H9 (cell line): ENCODE results near the gene SIRT7. TPM values are rescaled to one million over a fixed set of nuclear protein-coding genes. Genes with fewer than 3 reads are reported as not detected.

Experiments
- DNase-seq: peaks from one replicate; pipeline ENCODE4 v3.0.0-alpha.2; 2017
- H2AFZ ChIP-seq: one replicate; pipeline ENCODE4 v1.6.1; 2013; ENCODE audit warnings: mild to moderate bottlenecking, low read length, control low read depth, moderate library complexity
- H2AK5ac ChIP-seq: 2 replicates; pipeline ENCODE4 v1.6.1; 2013; ENCODE audit warnings: low read length, control low read depth, mixed read lengths; ENCODE audit not compliant: insufficient read length
- H2BK120ac ChIP-seq: one replicate; pipeline ENCODE4 v1.6.1; 2013; ENCODE audit warnings: low read depth, mild to moderate bottlenecking, low read length, control low read depth, inconsistent platforms; ENCODE audit not compliant: poor library complexity, severe bottlenecking
- H2BK12ac ChIP-seq: 2 replicates; pipeline ENCODE4 v1.6.1; 2013; ENCODE audit warnings: low read length, control low read depth, mixed read lengths, low read depth; ENCODE audit not compliant: insufficient read length
- H2BK15ac ChIP-seq: 2 replicates; pipeline ENCODE4 v1.6.1; 2013; ENCODE audit warnings: low read depth, low read length, control low read depth
- H2BK20ac ChIP-seq: one replicate; pipeline ENCODE4 v1.6.1; 2013; ENCODE audit warnings: low read depth, mild to moderate bottlenecking, low read length, control low read depth, inconsistent platforms; ENCODE audit not compliant: poor library complexity, severe bottlenecking
- H2BK5ac ChIP-seq: 2 replicates; pipeline ENCODE4 v1.6.1; 2013; ENCODE audit warnings: low read length, control low read depth, mixed read lengths; ENCODE audit not compliant: insufficient read length
- H3K14ac ChIP-seq: 2 replicates; pipeline ENCODE4 v1.6.1; 2013; ENCODE audit warnings: low read length, control low read depth; ENCODE audit not compliant: insufficient read depth
- H3K18ac ChIP-seq: 2 replicates; pipeline ENCODE4 v1.6.1; 2013; ENCODE audit warnings: low read depth, mild to moderate bottlenecking, mixed read lengths, low read length, control low read depth; ENCODE audit not compliant: insufficient read length
- H3K23ac ChIP-seq: 2 replicates; pipeline ENCODE4 v1.6.1; 2013; ENCODE audit warnings: low read length, control low read depth, mixed read lengths, low read depth; ENCODE audit not compliant: insufficient read length
- H3K23me2 ChIP-seq: 2 replicates; pipeline ENCODE4 v1.6.1; 2013; ENCODE audit warnings: low read depth, mild to moderate bottlenecking, mixed read lengths, low read length, control low read depth; ENCODE audit not compliant: insufficient read length, poor library complexity, severe bottlenecking
- H3K27ac ChIP-seq: 2 replicates; pipeline ENCODE4 v1.5.1; 2013; ENCODE audit warnings: low read length, control low read depth, mixed read lengths, low read depth; ENCODE audit not compliant: insufficient read length
- H3K27me3 ChIP-seq: 2 replicates; pipeline ENCODE4 v1.6.1; 2013; ENCODE audit warnings: low read length, control low read depth, inconsistent platforms; ENCODE audit not compliant: insufficient read depth
- H3K4ac ChIP-seq: 2 replicates; pipeline ENCODE4 v1.6.1; 2013; ENCODE audit warnings: low read depth, mild to moderate bottlenecking, control low read depth, inconsistent platforms, low read length, moderate library complexity
- H3K4me1 ChIP-seq: 2 replicates; pipeline ENCODE4 v1.6.1; 2013; ENCODE audit warnings: low read length, control low read depth, inconsistent platforms; ENCODE audit not compliant: insufficient read depth
- H3K4me2 ChIP-seq: 2 replicates; pipeline ENCODE4 v1.6.1; 2013; ENCODE audit warnings: low read length, control low read depth, mixed read lengths; ENCODE audit not compliant: insufficient read length, insufficient read depth
- H3K56ac ChIP-seq: 2 replicates; pipeline ENCODE4 v1.6.1; 2013; ENCODE audit warnings: low read depth, mild to moderate bottlenecking, mixed read lengths, low read length, control low read depth; ENCODE audit not compliant: insufficient read length
- H3K79me1 ChIP-seq: 2 replicates; pipeline ENCODE4 v1.6.1; 2013; ENCODE audit warnings: low read depth, mild to moderate bottlenecking, moderate library complexity, low read length, control low read depth, inconsistent platforms; ENCODE audit not compliant: insufficient read depth, poor library complexity, severe bottlenecking
- H3K79me2 ChIP-seq: 2 replicates; pipeline ENCODE4 v1.6.1; 2013; ENCODE audit warnings: low read length, control low read depth, inconsistent platforms; ENCODE audit not compliant: insufficient read depth
- H3K9ac ChIP-seq: 2 replicates; pipeline ENCODE4 v1.6.1; 2013; ENCODE audit warnings: low read length, control low read depth, mixed read lengths; ENCODE audit not compliant: insufficient read length; ENCODE audit errors: extremely low read depth
- H3K9me3 ChIP-seq: one replicate; pipeline ENCODE4 v1.6.1; 2013; ENCODE audit warnings: low read depth, low read length, inconsistent platforms; ENCODE audit not compliant: control insufficient read depth
- H3T11ph ChIP-seq: one replicate; pipeline ENCODE4 v1.6.1; 2013; ENCODE audit warnings: mild to moderate bottlenecking, low read length, control low read depth, inconsistent platforms
- H4K20me1 ChIP-seq: one replicate; pipeline ENCODE4 v1.6.1; 2013; ENCODE audit not compliant: control insufficient read depth, insufficient read length, insufficient read depth
- H4K5ac ChIP-seq: 2 replicates; pipeline ENCODE4 v1.6.1; 2013; ENCODE audit warnings: low read depth, mild to moderate bottlenecking, mixed read lengths, low read length, control low read depth; ENCODE audit not compliant: insufficient read length
- H4K8ac ChIP-seq: replicated peaks from 2 replicates; pipeline ENCODE4 v1.6.1; 2013; ENCODE audit warnings: low read length, control low read depth, mixed read lengths, low read depth; ENCODE audit not compliant: insufficient read length
- H4K91ac ChIP-seq: 2 replicates; pipeline ENCODE4 v1.6.1; 2013; ENCODE audit warnings: low read depth, mild to moderate bottlenecking, moderate library complexity, mixed read lengths, low read length, control low read depth; ENCODE audit not compliant: insufficient read length
- H3K27ac Mint-ChIP-seq, 3 experiments: 2 replicates in 2 of 3; 3 replicates in 1 of 3; pipeline ENCODE4 v1.8.0; 2020 to 2021; ENCODE audit warnings: mixed read lengths in 3 of 3, mild to moderate bottlenecking in 1 of 3, moderate library complexity in 1 of 3
- H3K27me3 Mint-ChIP-seq: 2 replicates; pipeline ENCODE4 v1.8.0; 2021; ENCODE audit warnings: low read depth, mild to moderate bottlenecking, moderate library complexity, mixed read lengths
- H3K36me3 Mint-ChIP-seq, 3 experiments: 2 replicates in 2 of 3; 3 replicates in 1 of 3; pipeline ENCODE4 v1.8.0; 2020 to 2021; ENCODE audit warnings: low read depth in 3 of 3, mixed read lengths in 3 of 3; ENCODE audit not compliant: insufficient read depth in 1 of 3
- H3K4me1 Mint-ChIP-seq, 2 experiments: 2 replicates each; pipeline ENCODE4 v1.8.0; 2020; ENCODE audit warnings: mixed read lengths in 2 of 2
- H3K4me3 Mint-ChIP-seq, 2 experiments: 2 replicates in 1 of 2; 3 replicates in 1 of 2; pipeline ENCODE4 v1.8.0; 2020 to 2021; ENCODE audit warnings: mild to moderate bottlenecking in 2 of 2, mixed read lengths in 2 of 2, moderate library complexity in 1 of 2
- H3K9me3 Mint-ChIP-seq, 2 experiments: 2 replicates in 1 of 2; 3 replicates in 1 of 2; pipeline ENCODE4 v1.8.0; 2020; ENCODE audit warnings: mild to moderate bottlenecking in 2 of 2, mixed read lengths in 2 of 2, moderate library complexity in 1 of 2
- WGBS: extraction: QIAGEN DNeasy Blood & Tissue Kit; methylation state at CpG from one replicate; pipeline ENCODE4 v1.1.7; 2013; ENCODE audit warnings: missing lambda C conversion rate, low lambda C conversion rate, mixed read lengths; ENCODE audit not compliant: insufficient read length; ENCODE audit errors: extremely low coverage; 5-methylcytosine and 5-hydroxymethylcytosine counted together
- total RNA-seq: library from RNA; stranded (reverse); gene quantifications from 2 replicates; pipeline ENCODE4 v1.2.1, GENCODE V29; 2021
- TF ChIP-seq, protein P1 (sequence below): fragments of 200-600 bp; sonication (generic); conservative IDR thresholded peaks from 3 replicates; pipeline ENCODE4 v1.8.0; 2021; ENCODE audit warnings: antibody characterized with exemption, mild to moderate bottlenecking

SIRT7 gene
- total RNA-seq, 1 experiment from 2014 or later = 29.7 TPM

DNA sequence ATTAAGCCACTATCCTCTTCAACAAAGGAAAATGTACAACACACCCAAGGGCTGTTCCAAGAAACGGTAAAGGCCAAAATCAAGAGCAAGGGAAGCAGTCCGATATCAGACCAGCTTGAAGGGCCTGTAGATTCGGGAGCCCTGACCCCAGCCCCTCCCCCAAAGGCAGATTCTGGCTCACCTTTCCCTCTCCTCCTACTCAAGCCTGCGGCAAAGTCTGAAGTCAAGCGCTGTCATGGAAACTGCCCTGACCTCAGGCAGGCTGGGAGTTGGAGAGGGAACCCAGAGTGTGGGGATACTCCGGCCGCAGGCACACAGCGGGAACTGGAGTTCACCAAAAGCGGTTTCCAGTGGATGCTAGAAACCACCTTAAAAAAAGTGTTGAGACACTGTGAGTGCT lies 28.4 kb downstream of the SIRT7 start:
- no peak overlapping the region for H2AFZ ChIP-seq
- H3K23ac ChIP-seq = no peak overlapping the region
- Mint-ChIP-seq H3K36me3 (peaks cover 45 to 69% (median 58%) of the 10 kb centered on the region in 3 experiments), H3K27ac (peak overlapping the region in 1 of 3 experiments; percentile 95; a peak in 2 of 7 replicates), H3K4me1 (peaks cover 3 to 16% of the 10 kb centered on the region in 2 experiments; a peak in 3 of 4 replicates), H3K4me3 (peak overlapping the region; percentile 89 to 92), H3K9me3 (no peaks in the 10 kb centered on the region), H3K27me3 (0 out of 2 replicates have a peak, but pooled peaks cover 1% of the 10 kb centered on the region)
- H3K4me1 ChIP-seq = no peaks in the 10 kb centered on the region
- peaks cover 24% of the 10 kb centered on the region for H3K79me1 ChIP-seq
- no peak overlapping the region for H4K8ac ChIP-seq
- peaks cover 7% of the 10 kb centered on the region for H3K23me2 ChIP-seq
- no peaks in the 10 kb centered on the region for H4K20me1 ChIP-seq
- no peak overlapping the region for H2BK15ac ChIP-seq
- no peak overlapping the region for H3K4me2 ChIP-seq
- H3K18ac ChIP-seq = no peak overlapping the region
- H3T11ph ChIP-seq = no peak overlapping the region
- H2AK5ac ChIP-seq = no peak overlapping the region
- no peaks in the 10 kb centered on the region for H3K9me3 ChIP-seq
- H4K91ac ChIP-seq = no peak overlapping the region
- no peak overlapping the region for H3K9ac ChIP-seq
- H2BK20ac ChIP-seq = no peak overlapping the region
- no peak for DNase-seq
- TF ChIP-seq, protein P1, sequence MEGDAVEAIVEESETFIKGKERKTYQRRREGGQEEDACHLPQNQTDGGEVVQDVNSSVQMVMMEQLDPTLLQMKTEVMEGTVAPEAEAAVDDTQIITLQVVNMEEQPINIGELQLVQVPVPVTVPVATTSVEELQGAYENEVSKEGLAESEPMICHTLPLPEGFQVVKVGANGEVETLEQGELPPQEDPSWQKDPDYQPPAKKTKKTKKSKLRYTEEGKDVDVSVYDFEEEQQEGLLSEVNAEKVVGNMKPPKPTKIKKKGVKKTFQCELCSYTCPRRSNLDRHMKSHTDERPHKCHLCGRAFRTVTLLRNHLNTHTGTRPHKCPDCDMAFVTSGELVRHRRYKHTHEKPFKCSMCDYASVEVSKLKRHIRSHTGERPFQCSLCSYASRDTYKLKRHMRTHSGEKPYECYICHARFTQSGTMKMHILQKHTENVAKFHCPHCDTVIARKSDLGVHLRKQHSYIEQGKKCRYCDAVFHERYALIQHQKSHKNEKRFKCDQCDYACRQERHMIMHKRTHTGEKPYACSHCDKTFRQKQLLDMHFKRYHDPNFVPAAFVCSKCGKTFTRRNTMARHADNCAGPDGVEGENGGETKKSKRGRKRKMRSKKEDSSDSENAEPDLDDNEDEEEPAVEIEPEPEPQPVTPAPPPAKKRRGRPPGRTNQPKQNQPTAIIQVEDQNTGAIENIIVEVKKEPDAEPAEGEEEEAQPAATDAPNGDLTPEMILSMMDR = no peak
- no peak overlapping the region for H2BK5ac ChIP-seq
- no peak overlapping the region for H2BK120ac ChIP-seq
- peaks cover 17% of the 10 kb centered on the region; the same call in 1 of the 2 replicates for H3K79me2 ChIP-seq
- H4K5ac ChIP-seq = no peak overlapping the region
- no CpG with 5 or more reads among the region's 9 CpGs for WGBS
- no peak overlapping the region for H2BK12ac ChIP-seq
- H3K27ac ChIP-seq = no peak overlapping the region
- H3K27me3 ChIP-seq = no peaks in the 10 kb centered on the region
- H3K56ac ChIP-seq = peak overlapping the region; percentile 9
- no peak overlapping the region for H3K4ac ChIP-seq
- no peak overlapping the region for H3K14ac ChIP-seq
